ENCODE results near the gene CDAN1. TPM values are rescaled to one million over a fixed set of nuclear protein-coding genes. Genes with fewer than 3 reads are reported as not detected.
"Not testable (repeated sequence)": the region's sequence is repeated elsewhere in the genome, so short reads cannot be mapped to it uniquely, and the experiment has no call there.

Gene CDAN1
- total RNA-seq, 2 donors from 2014 or later, result 7.2 to 10.3 TPM

DNA sequence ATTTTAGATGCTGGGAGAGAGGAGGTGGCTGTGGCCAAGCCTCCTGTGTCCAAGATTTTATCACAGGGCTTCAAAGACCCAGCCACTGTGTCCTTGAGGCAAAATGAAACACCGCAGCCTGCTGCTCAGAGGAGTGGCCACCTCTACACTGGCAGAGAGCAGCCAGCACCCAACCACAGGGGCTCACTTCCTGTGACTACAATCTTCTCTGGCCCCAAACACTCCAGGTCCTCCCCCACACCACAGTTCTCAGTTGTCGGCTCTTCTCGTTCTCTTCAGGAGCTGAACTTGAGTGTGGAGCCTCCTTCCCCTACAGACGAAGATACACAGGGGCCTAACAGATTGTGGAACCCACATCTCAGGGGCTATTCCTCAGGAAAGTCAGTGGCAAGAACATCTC, 45.6 kb downstream of the CDAN1 start:
- intact Hi-C loops (cut with DNase I), result no loop called here
- no peak for DNase-seq (ENCODE audit: low spot score)

DNA sequence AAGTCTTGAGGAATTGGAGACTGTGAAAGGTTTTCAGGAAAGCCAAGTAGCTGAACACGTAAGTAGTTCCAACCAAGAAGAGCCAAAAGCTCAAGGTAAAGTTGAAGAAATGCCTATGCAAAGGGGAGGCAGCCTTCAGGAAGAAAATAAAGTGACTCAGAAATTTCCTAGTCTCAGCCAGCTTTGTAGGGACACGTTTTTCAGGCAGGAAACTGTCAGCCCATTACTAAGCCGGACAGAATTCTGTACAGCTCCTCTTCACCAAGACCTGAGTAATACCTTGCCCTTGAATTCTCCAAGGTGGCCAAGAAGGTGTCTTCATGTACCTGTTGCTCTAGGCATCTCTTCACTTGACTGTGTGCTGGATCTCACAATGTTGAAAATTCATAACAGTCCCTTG, 48.6 kb downstream of the CDAN1 start:
- no peak for DNase-seq (ENCODE audit: low spot score)
- intact Hi-C loops (cut with DNase I), result no loop called here

DNA sequence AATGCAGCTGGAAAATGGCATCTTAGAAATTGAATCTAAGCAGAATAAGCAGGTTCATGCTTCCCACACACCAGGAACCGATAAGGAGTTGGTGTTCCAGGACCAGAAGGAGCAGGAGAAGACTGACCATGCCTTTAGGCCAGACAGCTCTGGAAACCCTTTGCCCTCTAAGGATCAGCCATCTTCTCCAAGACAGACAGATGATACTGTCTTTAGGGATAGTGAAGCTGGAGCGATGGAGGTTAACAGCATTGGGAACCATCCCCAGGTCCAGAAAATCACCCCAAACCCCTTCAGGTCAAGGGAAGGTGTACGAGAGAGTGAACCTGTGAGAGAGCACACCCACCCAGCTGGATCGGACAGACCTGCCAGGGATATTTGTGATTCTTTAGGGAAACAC, 49.2 kb downstream of the CDAN1 start:
- DNase-seq (ENCODE audit: low spot score), result no peak
- intact Hi-C loops (cut with DNase I), result no loop called here

DNA sequence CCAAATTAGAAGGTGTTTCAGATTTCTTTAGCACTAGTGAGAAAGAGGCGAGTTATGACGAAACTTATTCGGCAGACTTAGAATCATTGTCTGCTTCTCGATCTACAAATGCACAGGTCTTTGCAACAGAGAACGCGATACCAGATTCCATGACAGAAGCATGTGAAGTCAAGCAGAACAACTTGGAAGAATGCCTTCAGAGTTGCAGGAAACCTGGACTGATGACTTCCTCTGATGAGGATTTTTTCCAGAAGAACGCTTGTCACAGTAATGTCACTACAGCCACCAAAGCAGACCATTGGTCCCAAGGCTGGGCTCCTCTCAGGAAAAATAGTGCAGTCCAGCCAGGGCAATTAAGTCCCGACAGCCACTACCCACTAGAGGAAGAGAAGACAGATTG, 50.6 kb downstream of the CDAN1 start:
- intact Hi-C loops (cut with DNase I), result no loop called here
- no peak for DNase-seq (ENCODE audit: low spot score)

DNA sequence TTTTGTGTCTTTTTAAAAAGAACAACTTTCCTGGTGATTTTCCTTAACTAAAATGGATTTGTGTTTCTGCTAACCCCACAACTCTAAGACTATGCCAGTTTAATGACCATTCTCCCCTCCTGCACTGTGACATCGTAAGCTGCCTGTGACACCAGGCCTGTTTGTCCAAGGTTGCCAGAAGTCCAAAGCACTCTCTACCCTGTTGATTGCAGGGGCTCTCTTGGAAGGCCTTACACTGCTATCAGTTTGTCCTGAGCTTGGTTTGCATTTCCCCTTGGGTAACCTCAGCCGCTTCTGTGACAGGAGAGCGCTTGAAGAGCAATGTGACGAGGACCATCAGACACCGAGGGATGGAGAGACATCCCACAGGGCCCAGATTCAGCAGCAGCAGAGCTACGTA, 55.8 kb downstream of the CDAN1 start:
- intact Hi-C loops (cut with DNase I), result no loop called here
- DNase-seq (ENCODE audit: low spot score), result no peak

DNA sequence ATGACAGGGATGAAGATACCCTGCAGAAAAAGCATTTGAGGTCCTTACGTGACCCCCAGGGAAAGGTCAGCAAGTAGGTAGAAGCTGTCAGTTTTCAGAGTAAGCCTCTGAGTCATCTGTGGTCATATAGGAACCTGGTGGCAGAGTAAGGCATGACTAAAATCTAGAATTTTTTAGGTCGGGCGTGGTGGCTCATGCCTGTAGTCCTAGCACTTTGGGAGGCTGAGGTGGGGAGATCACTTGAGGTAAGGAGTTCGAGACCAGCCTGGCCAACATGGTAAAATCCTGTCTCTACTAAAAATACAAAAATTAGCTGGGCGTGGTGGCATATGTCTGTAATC, 56.8 kb downstream of the CDAN1 start:
- not testable (repeated sequence) for DNase-seq (ENCODE audit: low spot score)

DNA sequence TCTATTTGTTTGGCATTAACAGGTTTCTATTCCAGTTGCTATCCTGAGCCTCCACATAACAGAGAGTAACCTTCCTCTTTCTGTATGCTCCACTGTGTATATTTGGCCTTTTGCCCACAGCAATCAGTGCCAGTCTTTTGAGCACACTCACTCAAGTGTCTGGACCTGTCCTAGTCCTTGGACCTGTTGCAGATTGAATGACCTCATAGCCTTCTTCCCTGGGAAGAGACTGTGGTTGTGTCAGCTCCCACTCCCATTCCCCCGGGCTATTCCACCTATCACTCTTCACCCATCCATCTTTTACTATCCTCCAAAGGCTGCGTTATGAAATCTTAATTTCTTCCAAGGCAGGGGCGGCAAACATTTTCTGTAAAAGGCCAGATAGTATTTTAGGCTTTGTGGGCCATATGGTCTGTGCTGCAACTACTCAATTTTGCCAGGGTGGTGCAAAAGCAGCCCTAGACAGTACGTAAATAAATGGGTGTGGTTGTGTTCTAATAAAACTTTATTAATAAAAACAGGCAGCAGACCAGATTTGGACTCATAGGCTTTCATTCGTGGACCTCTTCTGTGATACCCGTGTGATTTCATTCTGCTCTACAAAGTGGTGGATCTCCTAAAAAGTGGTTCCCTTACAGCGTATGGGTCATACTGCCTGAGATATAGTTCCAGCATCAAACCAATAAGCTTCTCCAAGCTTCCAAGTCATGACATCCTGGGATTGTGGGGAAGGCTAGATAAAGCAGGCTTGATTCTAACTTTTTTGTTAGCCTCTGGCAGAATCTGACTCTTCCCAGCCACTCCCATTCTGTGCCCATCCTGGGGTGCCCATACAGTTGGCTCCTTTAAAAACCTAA, 57.4 kb downstream of the CDAN1 start:
- intact Hi-C loops (cut with DNase I), result no loop called here
- no peak for DNase-seq (ENCODE audit: low spot score)

More for the DNA sequence above, 56.8 kb downstream of the CDAN1 start:
- intact Hi-C loops (cut with DNase I), result not testable (repeated sequence)

DNA sequence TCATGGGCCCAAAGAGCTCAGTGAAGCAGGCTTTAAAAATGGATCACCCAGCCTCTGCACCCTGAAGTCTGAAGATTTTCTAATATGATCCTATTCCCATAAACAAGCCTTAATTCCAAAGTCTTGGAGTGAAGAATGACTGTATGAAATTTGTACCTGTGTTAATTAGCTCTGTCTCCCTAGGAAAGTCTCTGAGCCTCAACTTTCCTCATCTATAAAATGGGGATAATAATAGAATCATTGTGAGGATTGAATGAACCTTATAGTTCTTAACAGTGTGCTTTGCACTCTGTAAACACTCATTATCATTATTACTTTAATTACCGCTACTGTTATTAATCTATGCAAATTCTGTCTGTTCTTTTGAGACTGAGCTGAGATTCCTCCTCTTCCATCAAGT, 61.9 kb downstream of the CDAN1 start:
- intact Hi-C loops (cut with DNase I), result no loop called here
- no peak for DNase-seq (ENCODE audit: low spot score)

DNA sequence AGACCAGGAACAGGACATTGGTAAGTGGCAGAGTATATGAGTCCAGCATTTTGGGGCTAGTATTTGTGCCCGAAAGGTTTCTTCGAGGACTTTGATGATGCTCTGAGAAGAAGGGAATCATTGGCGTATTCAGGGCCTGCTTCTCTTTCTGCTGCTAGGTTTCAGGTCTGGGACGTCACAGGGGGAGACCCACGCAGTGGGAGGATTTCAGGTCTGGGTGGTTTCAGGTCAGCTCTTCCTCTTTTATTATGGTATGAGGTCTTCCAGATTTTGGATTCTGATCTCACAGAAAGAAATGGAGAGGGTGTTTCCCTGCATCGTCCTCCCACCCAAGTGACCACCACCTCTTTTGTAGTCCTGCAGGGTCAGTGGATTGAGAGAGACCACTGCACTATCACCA, 62.5 kb downstream of the CDAN1 start:
- no peak for DNase-seq (ENCODE audit: low spot score)
- intact Hi-C loops (cut with DNase I), result no loop called here

Other genes starting within 250 kb of the CDAN1 start
- gene ZNF106, start 246.0 kb downstream of the CDAN1 start, total RNA-seq, result 10 to 100 TPM; 70.1 to 84.2 TPM
- gene SNAP23, start 241.5 kb downstream of the CDAN1 start, total RNA-seq, result 10 to 100 TPM; 48.0 to 55.8 TPM
- gene LRRC57, start 188.3 kb downstream of the CDAN1 start, total RNA-seq, result 10 to 100 TPM; 13.1 to 14.3 TPM
- 10 to 100 TPM; 16.1 to 19.5 TPM for gene HAUS2, start 188.3 kb downstream of the CDAN1 start, total RNA-seq
- 10 to 100 TPM; 19.0 to 20.8 TPM for gene STARD9, start 161.5 kb downstream of the CDAN1 start, total RNA-seq
- 10 to 100 TPM; 21.7 to 25.2 TPM for gene TTBK2, start 183.7 kb upstream of the CDAN1 start, total RNA-seq